HG03060 (cell line): Measurements from ENCODE around the gene KCTD17.

Experiments used
- ATAC-seq: cut with Tn5 transposase; IDR thresholded peaks from one replicate; pipeline ENCODE4 v1.9.1; 2021; ENCODE audit warnings: low read depth, moderate number of reproducible peaks; ENCODE audit not compliant: unreplicated experiment

The KCTD17 gene

GRCh38 chr22:37020192-37020479, 31.4 kb upstream of the KCTD17 start:
- no peak for ATAC-seq

DNA sequence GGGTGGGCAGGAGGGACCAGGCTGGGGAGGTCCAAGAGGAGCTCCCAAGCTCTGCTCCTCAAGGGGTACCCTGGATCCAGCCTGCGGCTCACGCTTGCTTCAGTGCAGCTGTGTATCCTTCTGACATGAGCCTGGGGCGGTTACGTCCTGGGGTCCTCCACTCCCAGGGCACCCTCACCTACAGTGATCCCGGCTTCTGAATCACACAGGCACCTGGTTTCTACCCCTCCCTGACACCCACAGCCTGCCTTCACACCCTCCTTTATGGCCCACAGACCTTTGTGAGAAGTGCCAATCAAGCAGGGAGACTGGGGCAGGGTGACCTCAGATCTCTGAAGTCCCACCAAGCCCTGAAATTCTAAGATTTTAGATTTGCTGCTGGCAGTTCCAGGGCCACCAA, 30.5 kb upstream of the KCTD17 start:
- no peak for ATAC-seq

- no peak for ATAC-seq
Observed at GRCh38 chr22:37021710-37022482, 29.6 kb upstream of the KCTD17 start.

- no peak for ATAC-seq
Observed at GRCh38 chr22:37022483-37023337, 28.8 kb upstream of the KCTD17 start.

- no peak for ATAC-seq
Observed at GRCh38 chr22:37023743-37024338, 27.7 kb upstream of the KCTD17 start.

DNA sequence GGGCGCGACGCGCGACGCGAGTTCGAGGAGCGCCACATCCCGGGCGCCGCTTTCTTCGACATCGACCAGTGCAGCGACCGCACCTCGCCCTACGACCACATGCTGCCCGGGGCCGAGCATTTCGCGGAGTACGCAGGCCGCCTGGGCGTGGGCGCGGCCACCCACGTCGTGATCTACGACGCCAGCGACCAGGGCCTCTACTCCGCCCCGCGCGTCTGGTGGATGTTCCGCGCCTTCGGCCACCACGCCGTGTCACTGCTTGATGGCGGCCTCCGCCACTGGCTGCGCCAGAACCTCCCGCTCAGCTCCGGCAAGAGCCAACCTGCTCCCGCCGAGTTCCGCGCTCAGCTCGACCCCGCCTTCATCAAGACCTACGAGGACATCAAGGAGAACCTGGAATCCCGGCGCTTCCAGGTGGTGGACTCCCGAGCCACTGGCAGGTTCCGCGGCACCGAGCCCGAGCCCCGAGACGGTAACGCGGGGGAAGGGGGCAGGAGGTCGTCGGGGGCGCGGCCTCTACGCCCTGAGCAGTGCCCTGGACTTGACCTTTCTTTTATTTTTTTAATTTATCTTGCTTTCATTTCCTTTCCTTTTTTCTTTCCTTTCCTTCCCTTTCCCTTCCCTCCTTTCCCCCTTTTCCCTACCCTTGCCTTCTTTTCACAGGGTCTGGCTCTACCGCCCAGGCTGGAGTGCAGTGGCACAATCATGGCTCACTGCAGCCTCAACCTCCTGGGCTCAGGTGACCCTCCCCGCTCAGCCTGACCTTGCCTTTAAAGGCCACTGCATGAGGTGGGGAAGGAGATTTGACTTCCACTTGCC, 27.0 kb upstream of the KCTD17 start:
- ATAC-seq = no peak

DNA sequence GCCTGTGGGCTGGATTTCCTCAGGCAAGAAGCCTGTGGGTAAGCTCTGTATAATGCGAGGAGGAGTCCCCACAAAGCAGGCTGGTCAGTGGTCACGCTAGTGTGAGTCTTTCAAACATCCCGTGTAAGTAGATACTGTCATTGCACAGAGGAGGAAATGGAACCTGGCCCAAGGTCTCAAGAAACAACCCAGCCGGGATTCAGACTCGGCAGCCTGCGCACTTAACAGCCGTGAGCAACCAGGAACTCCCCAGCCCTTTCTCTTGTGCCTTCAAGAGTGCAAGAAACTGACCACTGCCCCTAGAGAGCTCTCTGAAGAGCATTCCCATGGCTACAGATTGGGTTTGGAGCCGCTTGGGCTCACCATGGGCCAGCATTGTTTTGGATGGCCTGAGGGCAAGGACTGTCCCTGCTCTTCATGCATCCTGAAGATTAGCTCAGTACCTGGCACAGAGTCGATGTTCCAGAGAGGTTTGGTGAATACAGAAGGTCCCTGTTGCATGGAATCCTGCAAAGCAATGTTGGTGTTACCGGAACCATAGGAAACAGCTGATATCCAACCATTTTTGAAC, 26.0 kb upstream of the KCTD17 start:
- ATAC-seq = no peak

GRCh38 chr22:37026325-37026724, 25.2 kb upstream of the KCTD17 start:
- no peak for ATAC-seq

DNA sequence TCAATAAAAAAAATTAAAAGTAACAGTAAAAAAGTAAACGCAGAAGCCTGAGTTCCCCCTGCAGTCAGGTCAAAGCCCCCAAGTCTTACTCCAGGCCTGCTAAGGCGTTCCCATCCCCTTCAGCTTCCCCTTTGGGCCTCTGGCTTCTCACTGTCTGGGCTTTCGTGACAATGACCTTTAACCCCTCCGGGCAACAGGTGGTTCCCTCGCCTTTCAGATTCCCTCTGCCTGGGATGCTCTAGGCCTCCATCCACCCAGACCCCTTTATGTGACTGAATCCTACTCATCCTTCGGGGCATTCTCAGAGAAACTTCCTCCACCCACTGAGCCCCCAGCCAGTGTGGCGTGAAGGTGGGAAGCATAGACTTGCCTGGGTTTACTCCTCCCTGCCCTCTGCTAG, 24.0 kb upstream of the KCTD17 start:
- no peak for ATAC-seq

GRCh38 chr22:37028692-37029674, 22.6 kb upstream of the KCTD17 start:
- no peak for ATAC-seq

GRCh38 chr22:37030560-37031281, 20.8 kb upstream of the KCTD17 start:
- no peak for ATAC-seq

- ATAC-seq = no peak
Observed at GRCh38 chr22:37032134-37032534, 19.4 kb upstream of the KCTD17 start.

- ATAC-seq = no peak
Observed at GRCh38 chr22:37032535-37033460, 18.7 kb upstream of the KCTD17 start.

- no peak for ATAC-seq
Observed at GRCh38 chr22:37033605-37034430, 17.7 kb upstream of the KCTD17 start.

DNA sequence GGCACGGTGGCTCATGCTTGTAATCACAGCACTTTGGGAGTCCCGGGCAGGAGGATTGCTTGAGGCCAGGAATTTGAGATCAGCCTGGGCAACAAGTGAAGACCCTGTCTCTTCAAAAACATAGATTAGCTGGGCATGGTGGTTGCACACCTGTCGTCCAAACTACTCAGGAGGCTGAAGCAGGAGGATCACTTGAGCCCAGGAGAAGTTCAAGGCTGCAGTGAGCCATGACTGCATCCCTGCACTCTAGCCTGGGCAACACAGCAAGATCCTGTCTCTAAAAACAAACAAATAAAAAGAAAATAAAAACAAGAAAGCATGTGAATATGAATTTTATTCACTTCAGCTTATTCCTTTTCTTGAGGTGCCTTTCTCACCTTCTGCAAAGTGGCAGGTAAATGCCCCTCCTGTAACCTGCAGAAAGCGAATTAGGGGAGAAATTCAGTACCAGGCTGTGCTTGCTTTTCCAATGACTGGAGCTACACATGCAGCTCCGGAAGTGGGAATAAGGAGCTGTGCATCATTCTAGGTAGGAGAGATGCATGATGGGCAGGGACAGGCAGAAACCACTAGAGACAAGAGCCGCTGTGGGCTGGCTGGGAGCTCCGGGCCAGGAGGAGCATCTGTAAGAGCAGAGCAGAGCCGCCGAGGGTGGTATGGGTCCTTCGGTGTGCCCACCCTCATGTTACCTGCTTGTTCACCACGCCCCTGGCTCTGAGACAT, 14.7 kb upstream of the KCTD17 start:
- ATAC-seq = no peak

DNA sequence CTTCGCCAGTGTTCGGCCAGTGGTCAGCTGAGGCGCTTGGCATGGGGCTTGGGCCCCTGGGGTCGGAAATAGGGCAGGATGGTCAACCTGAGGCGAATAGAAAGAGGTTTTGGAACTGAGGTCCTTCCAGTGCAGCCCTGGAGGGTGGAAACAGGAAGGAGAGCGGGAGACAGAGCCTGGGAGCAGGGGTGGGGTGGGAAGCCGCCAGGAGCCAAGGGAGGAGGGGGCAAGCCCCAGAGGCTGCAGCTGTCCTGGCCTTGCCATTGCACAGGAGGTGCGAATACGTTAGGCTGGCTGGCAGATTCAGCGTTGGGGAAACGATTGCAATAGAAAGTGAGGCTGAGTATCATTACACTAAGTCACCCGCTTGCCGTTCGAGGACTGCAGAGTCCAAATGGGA, 13.9 kb upstream of the KCTD17 start:
- ATAC-seq = no peak
